ENCODE results near the gene MBD4.

DNA sequence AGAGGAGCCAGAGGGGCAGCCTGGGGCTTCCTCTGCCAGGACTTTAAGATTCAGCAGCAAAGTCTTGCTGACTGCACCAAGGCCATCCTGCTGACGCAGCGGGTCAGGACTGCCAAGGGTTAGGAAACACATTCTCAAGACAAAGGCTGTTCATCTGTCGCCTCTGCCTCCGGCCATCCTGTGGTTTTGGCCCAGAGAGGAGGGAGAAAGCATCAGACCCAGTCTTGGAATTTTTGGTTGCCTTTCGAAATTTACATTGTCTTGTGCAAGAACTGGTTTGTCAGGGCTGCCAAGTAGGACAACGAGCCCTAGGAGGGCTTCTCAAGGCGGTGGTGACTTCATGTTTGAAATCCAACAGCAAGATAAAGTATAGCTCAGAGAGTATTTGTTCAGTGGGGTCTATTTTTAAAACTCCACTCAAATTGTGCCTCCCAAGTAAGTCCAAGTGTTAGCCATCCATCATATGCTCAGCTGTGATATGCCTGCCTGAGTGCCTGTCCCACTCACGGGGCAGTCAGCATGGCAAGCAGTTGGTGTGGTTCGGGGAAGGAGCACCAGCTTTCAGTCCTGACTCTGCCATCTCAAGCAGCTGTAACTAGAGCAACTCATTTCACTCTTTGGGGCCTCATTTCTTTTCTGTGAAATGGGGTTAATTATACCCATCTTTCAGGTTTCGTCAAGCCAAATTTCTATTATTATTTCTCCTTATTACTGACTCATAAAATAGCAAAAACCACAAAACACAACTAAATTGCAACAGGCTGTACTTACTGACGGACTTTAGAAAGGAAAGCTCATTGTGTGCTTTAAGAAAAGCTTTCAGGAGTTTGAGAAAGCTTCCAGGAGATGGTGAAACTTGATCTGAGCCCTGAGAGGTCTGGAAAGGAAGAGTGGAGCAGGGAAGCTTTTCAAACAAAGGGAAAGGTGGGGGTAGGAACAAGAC, 46.2 kb upstream of the MBD4 start:
- TF ChIP-seq, protein P1, sequence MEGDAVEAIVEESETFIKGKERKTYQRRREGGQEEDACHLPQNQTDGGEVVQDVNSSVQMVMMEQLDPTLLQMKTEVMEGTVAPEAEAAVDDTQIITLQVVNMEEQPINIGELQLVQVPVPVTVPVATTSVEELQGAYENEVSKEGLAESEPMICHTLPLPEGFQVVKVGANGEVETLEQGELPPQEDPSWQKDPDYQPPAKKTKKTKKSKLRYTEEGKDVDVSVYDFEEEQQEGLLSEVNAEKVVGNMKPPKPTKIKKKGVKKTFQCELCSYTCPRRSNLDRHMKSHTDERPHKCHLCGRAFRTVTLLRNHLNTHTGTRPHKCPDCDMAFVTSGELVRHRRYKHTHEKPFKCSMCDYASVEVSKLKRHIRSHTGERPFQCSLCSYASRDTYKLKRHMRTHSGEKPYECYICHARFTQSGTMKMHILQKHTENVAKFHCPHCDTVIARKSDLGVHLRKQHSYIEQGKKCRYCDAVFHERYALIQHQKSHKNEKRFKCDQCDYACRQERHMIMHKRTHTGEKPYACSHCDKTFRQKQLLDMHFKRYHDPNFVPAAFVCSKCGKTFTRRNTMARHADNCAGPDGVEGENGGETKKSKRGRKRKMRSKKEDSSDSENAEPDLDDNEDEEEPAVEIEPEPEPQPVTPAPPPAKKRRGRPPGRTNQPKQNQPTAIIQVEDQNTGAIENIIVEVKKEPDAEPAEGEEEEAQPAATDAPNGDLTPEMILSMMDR (conservative IDR thresholded peaks at IDR 0.05; ENCODE audit: low read depth, low read length) = no peak
- no peak for TF ChIP-seq EZH2 (IDR thresholded peaks at IDR 0.05; ENCODE audit: borderline replicate concordance, low read depth, low read length, poor library complexity, severe bottlenecking)
